Occipital lobe (tissue), 2 donors: ENCODE results near the gene NDUFA6. TPM values are rescaled to one million over a fixed set of nuclear protein-coding genes. Genes with fewer than 3 reads are reported as not detected.

Experiments used
- small RNA-seq: library from RNA; depleted of rRNA; stranded (forward); fragments of <200 nt; gene quantifications from one replicate; pipeline ENCODE3, GENCODE V24; 2014
- total RNA-seq: library from RNA; depleted of rRNA; stranded (reverse); fragments of >200 nt; gene quantifications from one replicate; pipeline ENCODE4 v1.2.3, GENCODE V29; 2014

NDUFA6 gene
- total RNA-seq, 1 donor from 2014 or later: 34.3 TPM

Small RNAs within 50 kb of the gene (small RNA-seq; reads per million reads assigned to genes)
- gene SNORD13P1: not detected

Other genes with a start within 250 kb of the NDUFA6 start
- gene SHISA8, start 175.7 kb downstream of the NDUFA6 start, total RNA-seq: not detected
- gene TNFRSF13C, start 164.0 kb downstream of the NDUFA6 start, total RNA-seq: 0.31 TPM
- gene CENPM, start 143.6 kb downstream of the NDUFA6 start, total RNA-seq: 1.6 TPM
- gene SEPTIN3, start 121.3 kb downstream of the NDUFA6 start, total RNA-seq: 130 TPM
- gene WBP2NL, start 92.0 kb downstream of the NDUFA6 start, total RNA-seq: 4.5 TPM
- 10.0 TPM for gene NAGA, start 20.0 kb downstream of the NDUFA6 start, total RNA-seq
- gene PHETA2, start 16.5 kb downstream of the NDUFA6 start, total RNA-seq: 3.0 TPM
- 15.9 TPM for gene SMDT1, start 11.1 kb downstream of the NDUFA6 start, total RNA-seq
- gene CYP2D6, start 40.0 kb upstream of the NDUFA6 start, total RNA-seq: 1.7 TPM
- 60.7 TPM for gene TCF20, start 179.9 kb upstream of the NDUFA6 start, total RNA-seq